CD14-positive monocyte (primary cell): Measurements from ENCODE around the gene RHOBTB3. TPM values are rescaled to one million over a fixed set of nuclear protein-coding genes. Genes with fewer than 3 reads are reported as not detected.
"Not testable (repeated sequence)": the region's sequence is repeated elsewhere in the genome, so short reads cannot be mapped to it uniquely, and the experiment has no call there.

Experiments
- DNase-seq, 3 donors: peaks; one replicate each; pipeline ENCODE4 v3.0.0-alpha.2; 2011 to 2022
- H2AFZ ChIP-seq: 2 replicates; pipeline ENCODE4 v1.6.0; 2012; ENCODE audit warnings: mild to moderate bottlenecking, low read depth, low read length, inconsistent platforms; ENCODE audit not compliant: insufficient read depth, poor library complexity, severe bottlenecking
- H3K27ac ChIP-seq, 2 donors: 1 replicate in 1 of 2; 2 replicates in 1 of 2; pipeline ENCODE4 v1.5.1; 2012 to 2013; ENCODE audit warnings: low read length in 2 of 2, control low read depth in 1 of 2, inconsistent platforms in 1 of 2, low read depth in 1 of 2, mild to moderate bottlenecking in 1 of 2
- H3K27me3 ChIP-seq, 2 donors: one replicate each; pipeline versions ENCODE4 v1.6.0 to v1.6.1; 2011 to 2013; ENCODE audit warnings: low read length in 2 of 2; ENCODE audit not compliant: control insufficient read depth in 2 of 2, insufficient read depth in 2 of 2
- H3K36me3 ChIP-seq, 2 donors: replicated peaks in 1 of 2; 1 replicate in 1 of 2; 2 replicates in 1 of 2; pipeline versions ENCODE4 v1.5.1 to v1.6.1; 2012 to 2013; ENCODE audit warnings: low read length in 2 of 2, control low read depth in 1 of 2, inconsistent platforms in 1 of 2, mild to moderate bottlenecking in 1 of 2; ENCODE audit not compliant: insufficient read depth in 2 of 2, control insufficient read depth in 1 of 2
- H3K4me1 ChIP-seq, 2 donors: 1 replicate in 1 of 2; 2 replicates in 1 of 2; pipeline versions ENCODE4 v1.5.1 to v1.6.1; 2012 to 2013; ENCODE audit warnings: low read length in 2 of 2, control low read depth in 1 of 2, inconsistent platforms in 1 of 2, mild to moderate bottlenecking in 1 of 2, moderate library complexity in 1 of 2; ENCODE audit not compliant: insufficient read depth in 2 of 2, control insufficient read depth in 1 of 2
- H3K4me2 ChIP-seq: replicated peaks from 2 replicates; pipeline ENCODE3; 2012; ENCODE audit warnings: low read length, moderate library complexity, mild to moderate bottlenecking; ENCODE audit not compliant: poor library complexity, severe bottlenecking; ENCODE audit errors: extremely low read depth
- H3K4me3 ChIP-seq, 3 experiments: fragments of 200-600 bp in 1 of 3; sonication (generic) in 1 of 3; replicated peaks in 1 of 3; 1 replicate in 2 of 3; 2 replicates in 1 of 3; pipeline ENCODE4 v1.5.1; 2011 to 2013; ENCODE audit warnings: low read length in 3 of 3, mild to moderate bottlenecking in 3 of 3, control low read depth in 2 of 3, low read depth in 2 of 3, inconsistent platforms in 1 of 3, moderate library complexity in 1 of 3
- H3K79me2 ChIP-seq: 2 replicates; pipeline ENCODE4 v1.6.0; 2012; ENCODE audit warnings: mild to moderate bottlenecking, control low read depth, inconsistent platforms, low read length, moderate library complexity; ENCODE audit not compliant: insufficient read depth
- H3K9ac ChIP-seq: 2 replicates; pipeline ENCODE4 v1.6.0; 2017; ENCODE audit warnings: low read length, mild to moderate bottlenecking; ENCODE audit not compliant: insufficient read depth, poor library complexity, severe bottlenecking
- H3K9me3 ChIP-seq, 2 donors: replicated peaks in 1 of 2; 1 replicate in 1 of 2; 2 replicates in 1 of 2; pipeline versions ENCODE4 v1.5.1 to v1.6.1; 2012 to 2013; ENCODE audit warnings: low read length in 2 of 2, control low read depth in 1 of 2; ENCODE audit not compliant: control insufficient read depth in 1 of 2, insufficient read depth in 1 of 2
- H4K20me1 ChIP-seq: 2 replicates; pipeline ENCODE4 v1.6.0; 2012; ENCODE audit warnings: mild to moderate bottlenecking, low read length, control low read depth, moderate library complexity; ENCODE audit not compliant: insufficient read depth
- H3K27ac Mint-ChIP-seq, 7 donors: one replicate each; pipeline ENCODE4 v1.8.0; 2020; ENCODE audit warnings: mild to moderate bottlenecking in 7 of 7, mixed read lengths in 7 of 7, moderate library complexity in 6 of 7, inconsistent platforms in 2 of 7
- H3K27me3 Mint-ChIP-seq, 3 donors: one replicate each; pipeline ENCODE4 v1.8.0; 2021 to 2022; ENCODE audit warnings: low read depth in 3 of 3, mild to moderate bottlenecking in 3 of 3, mixed read lengths in 3 of 3, moderate library complexity in 3 of 3, inconsistent platforms in 1 of 3
- H3K36me3 Mint-ChIP-seq, 2 donors: one replicate each; pipeline ENCODE4 v1.8.0; 2020; ENCODE audit warnings: mixed read lengths in 2 of 2, inconsistent platforms in 1 of 2, mild to moderate bottlenecking in 1 of 2
- H3K4me1 Mint-ChIP-seq: one replicate; pipeline ENCODE4 v1.8.0; 2020; ENCODE audit warnings: mild to moderate bottlenecking, mixed read lengths
- H3K4me3 Mint-ChIP-seq, 2 donors: one replicate each; pipeline ENCODE4 v1.8.0; 2020; ENCODE audit warnings: mild to moderate bottlenecking in 2 of 2, mixed read lengths in 2 of 2, moderate library complexity in 1 of 2
- H3K9me3 Mint-ChIP-seq, 7 donors: one replicate each; pipeline ENCODE4 v1.8.0; 2020 to 2022; ENCODE audit warnings: mixed read lengths in 7 of 7, mild to moderate bottlenecking in 6 of 7, moderate library complexity in 6 of 7, inconsistent platforms in 2 of 7
- CTCF ChIP-seq: fragments of 200-600 bp; IDR thresholded peaks from one replicate; pipeline ENCODE4 v1.8.0; 2022; ENCODE audit warnings: antibody characterized with exemption, mild to moderate bottlenecking
- WGBS: methylation state at CpG from one replicate; pipeline ENCODE4 v1.1.5; 2013; ENCODE audit warnings: missing lambda C conversion rate; ENCODE audit not compliant: insufficient coverage; 5-methylcytosine and 5-hydroxymethylcytosine counted together
- intact Hi-C, 2 donors: fragments of 100-400 bp; cut with micrococcal nuclease; formaldehyde crosslinking; loops; one replicate each; pipeline versions ENCODE4 v1.15.0 to v1.15.1; 2023
- polyA plus RNA-seq, 3 donors: library from polyadenylated mRNA; depleted of rRNA in 1 of 3; unstranded in 2 of 3; stranded (reverse) in 1 of 3; fragments of 300-500 nt in 2 of 3; fragments of >200 nt in 1 of 3; fragmentation: Illumina TruSeq in 2 of 3; gene quantifications; 1 replicate in 2 of 3; 2 replicates in 1 of 3; pipeline ENCODE4 v1.2.3, GENCODE V29; 2012 to 2021

Gene RHOBTB3
- polyA plus RNA-seq, 3 donors: 0.41 to 1.5 (median 0.63) TPM

- no peak overlapping the region for H2AFZ ChIP-seq
- WGBS: no CpG with 5 or more reads among the region's 1 CpG
- H3K27me3 ChIP-seq: no peaks in the 10 kb centered on the region
- H3K4me3 Mint-ChIP-seq: no peak overlapping the region
- no peak overlapping the region for H3K9ac ChIP-seq
- no peaks in the 10 kb centered on the region for H3K36me3 ChIP-seq
- H3K27me3 Mint-ChIP-seq: peaks cover 0 to 3% (median 0%) of the 10 kb centered on the region in 3 donors
- H3K27ac ChIP-seq: peak overlapping the region in 1 of 2 donors; percentile 89
- peak overlapping the region; percentile 96 to 99 (median 98) for H3K27ac Mint-ChIP-seq
- H3K79me2 ChIP-seq: peaks cover 8% of the 10 kb centered on the region
- intact Hi-C loops: no loop called here
- H3K4me1 Mint-ChIP-seq: peaks cover 84% of the 10 kb centered on the region
- H4K20me1 ChIP-seq: no peaks in the 10 kb centered on the region
- no peaks in the 10 kb centered on the region for H3K9me3 ChIP-seq
- peak overlapping the region; percentile 84 for H3K4me2 ChIP-seq
- peaks cover 75 to 76% of the 10 kb centered on the region in 2 donors for H3K4me1 ChIP-seq
- TF ChIP-seq CTCF: no peak
- H3K4me3 ChIP-seq: peak overlapping the region in 1 of 3 experiments; percentile 79
- no peak for DNase-seq
- H3K9me3 Mint-ChIP-seq: no peaks in the 10 kb centered on the region
- H3K36me3 Mint-ChIP-seq: no peaks in the 10 kb centered on the region
These were observed 105.4 kb downstream of the RHOBTB3 start for GRCh38 chr5:95836544-95836943.

- Histone ChIP-seq H3K4me2 (peak overlapping the region; percentile 84), H3K4me1 (peaks cover 79 to 80% of the 10 kb centered on the region in 2 donors), H3K27ac (peak overlapping the region in 1 of 2 donors; percentile 89), H3K4me3 (peak overlapping the region in 1 of 3 experiments; percentile 79)
- H3K36me3 ChIP-seq, intact Hi-C loops, H4K20me1 ChIP-seq, H3K9ac ChIP-seq, H3K27me3 Mint-ChIP-seq, DNase-seq, H3K9me3 ChIP-seq, H3K36me3 Mint-ChIP-seq, H2AFZ ChIP-seq, H3K79me2 ChIP-seq, H3K4me3 Mint-ChIP-seq, H3K27me3 ChIP-seq, H3K9me3 Mint-ChIP-seq: not testable (repeated sequence)
- H3K4me1 Mint-ChIP-seq: peaks cover 84% of the 10 kb centered on the region
- H3K27ac Mint-ChIP-seq: peak overlapping the region; percentile 96 to 99 (median 98)
- no CpG with 5 or more reads among the region's 4 CpGs for WGBS
These were observed 105.8 kb downstream of the RHOBTB3 start for GRCh38 chr5:95836971-95837370.
